Tibial nerve (tissue), 4 donors: ENCODE results near the gene SKAP1.

Source experiments
- CTCF ChIP-seq, 5 experiments: fragments of 200-600 bp in 3 of 5; fragments of 450-650 bp in 2 of 5; sonication (generic) in 3 of 5; IDR thresholded peaks; one replicate each; pipeline ENCODE4 v1.5.1; 2016 to 2019; ENCODE audit warnings: antibody characterized with exemption in 5 of 5, mild to moderate bottlenecking in 3 of 5, moderate library complexity in 2 of 5
- EP300 ChIP-seq, 2 donors: sonication (generic); formaldehyde crosslinking; IDR thresholded peaks; one replicate each; pipeline ENCODE4 v1.6.1; 2017; ENCODE audit warnings: antibody characterized with exemption in 2 of 2, mild to moderate bottlenecking in 1 of 2
- POLR2A ChIP-seq, 2 donors: fragments of 450-650 bp; IDR thresholded peaks; one replicate each; pipeline ENCODE4 v1.6.1; 2017; ENCODE audit warnings: antibody characterized with exemption in 2 of 2, mild to moderate bottlenecking in 2 of 2, moderate library complexity in 2 of 2

- no peak for TF ChIP-seq EP300 (IDR thresholded peaks at IDR 0.05)
- no peak for TF ChIP-seq CTCF (IDR thresholded peaks at IDR 0.05)
- no peak for TF ChIP-seq POLR2A (IDR thresholded peaks at IDR 0.05)
These were observed 135.1 kb downstream of the SKAP1 start for GRCh38 chr17:48294806-48295361.
